GM21360 (cell line): ENCODE measurements around the gene C16orf87.
"Not testable (repeated sequence)": the region's sequence is repeated elsewhere in the genome, so short reads cannot be mapped to it uniquely, and the experiment has no call there.

ENCODE experiments used
- ATAC-seq: cut with Tn5 transposase; IDR thresholded peaks from one replicate; pipeline ENCODE4 v1.9.1; 2021; ENCODE audit warnings: mild to moderate bottlenecking, moderate library complexity; ENCODE audit not compliant: unreplicated experiment

Gene C16orf87

GRCh38 chr16:46830902-46831647 lies at the start of gene C16orf87:
C16orf87 (minus strand) TSS chr16:46831180; CDS start chr16:46831149, 31 bp downstream.
- ATAC-seq = peak; percentile 93

DNA sequence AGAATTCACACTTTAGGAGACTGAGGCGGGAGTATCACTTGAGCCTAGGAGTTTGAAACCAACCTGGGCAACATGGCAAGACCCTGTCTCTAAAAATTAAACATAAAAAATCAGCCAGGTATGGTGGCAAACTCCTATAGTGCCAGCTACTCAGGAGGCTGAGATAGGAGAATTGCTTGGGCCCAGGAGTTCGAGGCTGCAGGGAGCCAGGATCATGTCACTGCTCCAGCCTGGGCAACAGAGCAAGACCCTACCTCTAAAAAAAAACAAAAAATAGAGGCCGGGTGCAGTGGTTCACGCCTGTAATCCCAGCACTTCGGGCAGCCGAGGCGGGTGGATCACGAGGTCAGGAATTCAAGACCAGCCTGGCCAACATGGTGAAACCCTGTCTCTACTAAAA lies 44.3 kb upstream of the C16orf87 start:
- ATAC-seq = no peak

DNA sequence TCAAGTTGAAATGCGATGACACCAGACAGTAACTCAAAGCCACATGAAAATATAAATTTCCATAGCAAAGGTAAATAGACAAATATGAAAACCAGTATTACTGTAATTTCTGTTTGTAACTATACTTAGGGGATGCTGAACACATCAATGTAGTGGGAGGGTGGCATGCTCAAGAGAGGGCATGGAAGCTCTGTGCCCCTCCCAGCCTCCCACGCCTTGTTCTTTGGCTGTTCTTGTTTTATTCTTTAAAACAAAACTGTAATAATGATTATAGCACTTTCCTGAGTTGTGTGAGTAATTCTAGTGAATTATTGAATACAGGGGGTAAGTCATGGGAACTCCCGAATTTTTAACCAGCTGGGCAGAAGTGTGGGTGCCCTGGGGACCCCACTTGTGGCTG lies 42.2 kb upstream of the C16orf87 start:
- ATAC-seq = no peak

GRCh38 chr16:46871597-46871996 lies 40.6 kb upstream of the C16orf87 start:
- no peak for ATAC-seq

DNA sequence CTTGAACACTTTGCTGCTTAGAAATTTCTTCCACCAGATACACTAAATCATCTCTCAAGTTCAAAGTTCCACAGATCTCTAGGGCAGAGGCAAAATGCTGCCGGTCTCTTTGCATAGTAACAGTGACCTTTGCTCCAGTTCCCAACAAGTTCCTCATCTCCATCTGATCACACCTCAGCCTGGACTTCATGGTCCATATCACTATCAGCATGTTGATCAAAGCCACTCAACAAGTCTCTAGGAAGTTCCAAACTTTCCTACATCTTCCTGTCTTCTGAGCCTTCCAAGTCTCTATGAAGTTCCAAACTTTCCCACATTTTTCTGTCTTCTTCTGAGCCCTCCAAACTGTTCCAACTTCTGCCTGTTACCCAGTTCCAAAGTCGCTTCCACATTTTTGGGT lies 37.9 kb upstream of the C16orf87 start:
- ATAC-seq = not testable (repeated sequence)

GRCh38 chr16:46867486-46867885 lies 36.5 kb upstream of the C16orf87 start:
- ATAC-seq = not testable (repeated sequence)

DNA sequence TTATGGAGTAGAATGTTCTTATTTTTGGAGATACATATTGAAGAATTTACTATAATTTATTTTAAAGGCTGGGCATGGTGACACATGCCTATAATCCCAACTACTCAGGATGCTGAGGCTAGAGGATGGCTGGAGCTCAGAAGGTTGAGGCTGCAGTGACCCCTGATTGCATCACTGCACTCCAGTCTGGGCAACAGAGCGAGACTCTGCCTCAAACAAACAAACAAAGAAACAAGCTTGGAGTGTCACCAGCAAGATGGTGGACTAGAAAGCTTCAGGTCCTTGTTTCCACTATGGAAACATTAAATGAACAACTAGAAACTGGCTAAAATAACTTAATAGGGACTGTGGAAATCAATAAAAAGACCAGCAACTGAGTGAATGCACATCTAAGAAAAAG lies 35.3 kb upstream of the C16orf87 start:
- ATAC-seq = no peak

DNA sequence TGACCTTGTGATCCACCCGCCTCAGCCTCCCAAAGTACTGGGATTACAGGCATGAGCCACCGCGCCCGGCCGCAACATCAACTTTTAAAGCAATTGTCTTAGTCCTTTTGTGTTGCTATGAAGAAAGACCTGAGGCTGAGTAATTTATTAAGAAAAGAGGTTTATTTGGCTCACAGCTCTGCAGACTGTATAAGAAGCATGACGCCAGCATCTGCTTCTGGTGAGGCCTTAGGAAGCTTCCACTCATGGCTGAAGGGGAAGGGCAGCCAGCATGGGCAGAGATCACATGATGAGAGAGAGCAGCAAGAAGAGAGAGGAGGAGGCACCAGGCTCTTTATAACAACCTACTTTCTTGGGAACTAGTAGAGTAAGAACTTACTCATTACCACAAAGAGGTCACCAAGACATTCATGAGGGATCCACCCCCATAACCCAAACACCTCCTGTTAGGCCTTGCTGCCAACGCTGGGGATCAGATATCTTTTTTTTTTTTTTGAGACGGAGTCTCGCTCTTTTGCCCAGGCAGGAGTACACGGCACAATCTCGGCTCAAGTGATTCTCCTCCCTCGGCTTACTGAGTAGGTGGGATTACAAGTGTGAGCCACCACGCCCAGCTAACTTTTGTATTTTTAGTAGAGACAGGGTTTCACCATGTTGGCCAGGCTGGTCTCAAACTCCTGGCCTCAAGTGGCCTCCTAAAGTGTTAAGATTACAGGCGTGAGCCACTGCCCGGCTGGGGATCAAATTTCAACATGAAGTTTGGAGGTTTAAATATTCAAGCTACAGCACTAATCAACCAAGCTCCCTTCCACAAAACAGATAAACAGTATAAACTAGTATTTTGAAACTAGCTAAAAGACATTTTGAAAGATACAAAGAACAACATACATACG lies 31.8 kb upstream of the C16orf87 start:
- no peak for ATAC-seq

GRCh38 chr16:46859719-46860152 lies 28.8 kb upstream of the C16orf87 start:
- no peak for ATAC-seq

DNA sequence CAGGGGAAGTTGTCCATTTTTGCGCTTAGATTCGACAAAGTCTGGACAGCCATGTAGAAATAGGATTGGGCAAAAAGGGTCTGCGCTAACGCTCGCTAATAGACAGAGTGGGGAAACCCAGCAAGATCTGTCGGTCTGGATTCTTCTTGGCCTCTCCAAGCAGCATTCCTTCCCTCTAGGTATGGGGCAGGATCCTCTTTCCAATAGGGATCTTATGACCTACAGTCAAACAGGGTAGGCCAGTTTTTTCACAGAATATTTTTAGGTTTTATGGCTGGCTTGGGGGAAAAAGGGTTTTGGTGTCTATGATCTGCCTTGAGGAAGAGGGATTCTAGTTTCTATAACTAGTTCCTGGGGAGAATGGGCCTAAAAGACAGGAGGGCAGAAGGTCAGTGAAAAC lies 27.2 kb upstream of the C16orf87 start:
- ATAC-seq = no peak

DNA sequence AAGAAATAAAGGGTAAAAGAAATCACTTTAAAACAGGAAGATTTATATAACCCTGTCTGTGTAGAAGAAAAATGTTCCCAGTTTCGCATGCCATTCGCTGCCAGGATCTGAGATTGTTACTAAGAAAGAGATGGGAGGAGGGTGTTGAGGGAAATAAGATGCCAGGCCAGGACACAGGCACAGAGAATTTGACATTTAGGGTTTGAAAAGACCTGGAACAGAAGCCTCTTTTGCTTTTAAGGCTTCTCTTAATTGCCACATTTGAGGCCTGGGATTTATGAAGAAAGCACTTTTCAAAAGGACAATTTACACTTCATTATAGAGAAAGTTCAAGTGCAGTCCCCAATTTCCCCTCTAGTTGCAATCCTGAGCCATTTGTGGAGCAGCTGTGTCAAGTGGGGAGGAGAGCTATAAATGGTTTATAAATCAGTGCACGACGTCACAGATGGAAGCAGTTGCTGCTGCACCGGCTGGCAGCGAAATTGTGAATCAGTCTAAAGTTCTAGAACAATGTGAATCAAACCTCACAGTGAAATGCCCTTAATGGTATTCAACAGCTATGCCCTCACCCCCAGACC lies 26.5 kb upstream of the C16orf87 start:
- no peak for ATAC-seq

DNA sequence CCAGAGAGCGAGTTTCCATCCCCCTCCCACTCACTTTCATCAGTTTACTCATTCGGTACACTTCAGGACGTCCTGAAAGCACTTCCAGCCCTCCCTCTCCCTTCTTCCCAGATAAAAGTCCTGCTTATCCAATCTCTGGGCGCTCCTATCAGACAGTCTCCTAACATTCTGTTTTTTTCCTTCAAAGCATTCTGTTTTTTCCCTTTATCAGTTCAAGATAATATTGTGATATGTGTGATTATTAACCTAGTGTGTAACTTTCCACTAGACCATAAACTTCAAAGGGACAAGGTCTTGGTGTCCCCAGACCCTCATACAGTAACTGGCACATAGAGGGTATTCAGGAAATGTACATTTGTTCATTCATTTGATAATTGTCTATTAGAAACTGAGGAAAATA lies 24.4 kb upstream of the C16orf87 start:
- no peak for ATAC-seq

DNA sequence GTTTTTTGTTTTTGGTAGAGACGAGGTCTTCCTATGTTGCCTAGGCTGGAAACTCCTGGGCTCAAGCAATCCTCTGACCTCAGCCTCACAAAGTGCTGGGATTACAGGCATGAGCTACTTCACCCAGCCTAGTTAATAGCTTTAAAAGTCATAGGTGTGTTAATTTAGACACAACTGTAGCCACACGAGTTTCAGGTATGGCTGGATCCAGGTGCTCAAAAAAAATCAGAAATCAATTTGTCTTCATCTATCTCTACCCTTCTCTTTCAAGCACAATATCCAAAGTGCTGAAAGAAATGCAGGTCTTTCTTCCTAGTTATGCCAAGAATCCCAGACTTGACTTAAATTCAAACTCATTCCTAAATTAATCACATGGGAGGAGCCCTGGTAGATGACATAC lies 23.9 kb upstream of the C16orf87 start:
- ATAC-seq = no peak

DNA sequence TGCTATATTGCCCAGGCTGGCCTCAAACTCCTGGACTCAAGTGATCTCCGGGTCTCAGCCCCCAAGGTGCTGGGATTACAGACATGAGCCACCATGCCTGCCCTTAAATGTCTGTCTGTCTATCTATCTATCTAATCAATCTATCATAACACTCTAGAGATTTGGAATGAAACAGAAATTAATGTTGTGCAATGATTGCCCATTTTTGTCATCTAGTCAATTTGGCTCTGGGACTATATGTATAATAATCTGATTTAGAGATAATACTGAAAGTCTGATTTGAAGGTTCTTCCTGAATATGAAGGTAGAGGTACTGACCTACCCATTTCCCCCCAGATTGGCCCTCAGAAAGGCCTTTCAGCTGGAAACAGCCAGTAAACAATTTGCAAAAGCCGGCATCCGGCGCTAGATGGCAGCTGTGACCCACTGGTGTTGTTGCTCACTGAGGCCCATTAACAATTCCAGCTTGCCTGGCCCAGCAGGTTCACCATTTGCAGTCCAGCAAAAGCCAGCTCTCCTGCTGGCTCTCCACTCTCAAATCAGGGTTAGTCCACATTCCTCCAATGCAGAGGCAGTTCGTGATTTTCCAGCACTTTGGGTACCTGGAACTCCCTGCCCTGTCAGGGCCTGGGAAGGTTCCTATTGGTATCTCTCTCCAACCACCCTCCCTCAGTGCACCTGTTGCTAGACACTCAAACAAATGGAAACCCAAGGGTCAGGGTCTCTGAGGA lies 22.9 kb upstream of the C16orf87 start:
- ATAC-seq = no peak

- ATAC-seq = no peak
These were observed 21.1 kb upstream of the C16orf87 start for GRCh38 chr16:46852130-46852529.

DNA sequence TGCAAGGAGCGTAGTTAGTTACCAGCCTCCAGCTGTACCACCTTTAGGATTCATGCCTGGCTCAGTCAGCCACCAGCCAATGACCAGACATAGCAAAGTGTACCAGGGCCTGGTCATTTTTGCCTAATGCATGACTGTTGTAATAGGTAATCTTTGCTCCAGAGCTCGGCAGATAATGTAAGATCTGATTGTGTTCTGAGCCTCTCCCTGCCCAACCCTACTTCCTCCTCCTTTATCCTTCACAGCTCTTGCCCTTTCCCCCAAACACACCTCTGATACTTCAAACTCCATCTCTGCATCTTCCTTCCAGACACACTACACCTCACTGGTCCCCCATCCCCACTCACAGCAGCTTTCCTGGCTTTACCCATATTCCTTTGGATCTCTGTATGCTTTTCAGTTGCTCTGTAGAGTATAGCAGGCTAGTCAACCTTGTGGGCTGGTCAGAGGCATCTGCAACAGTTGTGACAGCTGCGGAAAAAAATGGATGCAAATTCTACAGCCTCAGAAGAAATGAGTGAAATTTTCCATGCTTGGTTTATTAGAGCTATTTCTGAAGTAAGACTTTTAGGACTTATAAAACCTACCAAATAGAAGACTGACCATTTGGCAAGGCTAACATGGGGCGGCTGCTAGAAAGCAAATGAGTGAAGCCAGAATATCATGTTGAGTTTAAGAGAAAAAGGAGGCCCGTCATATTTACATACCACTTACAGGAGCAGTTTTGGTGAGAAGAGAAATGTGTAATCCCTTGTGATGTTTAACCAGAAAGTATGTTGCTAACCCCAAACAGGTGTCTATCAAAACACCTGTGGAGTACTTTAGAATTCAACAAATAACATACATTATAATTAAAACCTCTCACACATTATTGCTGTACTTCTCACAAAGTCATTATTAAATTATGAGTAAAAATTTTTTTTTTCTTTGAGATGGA lies 19.9 kb upstream of the C16orf87 start:
- no peak for ATAC-seq

- no peak for ATAC-seq
These were observed 18.1 kb upstream of the C16orf87 start for GRCh38 chr16:46848768-46849764.

- ATAC-seq = no peak
These were observed 15.0 kb upstream of the C16orf87 start for GRCh38 chr16:46845952-46846351.

GRCh38 chr16:46844771-46845170 lies 13.8 kb upstream of the C16orf87 start:
- ATAC-seq = no peak
